ENCODE results near the gene AFF3.

AFF3 gene

GRCh38 chr2:99850084-99850710 is 292.2 kb downstream of the AFF3 start:
- H3K36me3 ChIP-seq, result no peaks in the 10 kb centered on the region
- no peaks in the 10 kb centered on the region for H3K9me3 ChIP-seq
- no peak overlapping the region for H3K4me3 ChIP-seq (ENCODE audit: low read depth in 1 of 2, low read length in 1 of 2)
- TF ChIP-seq CTCF (IDR thresholded peaks at IDR 0.05), result no peak
- no peaks in the 10 kb centered on the region for H3K4me1 ChIP-seq (ENCODE audit: control insufficient read depth in 1 of 2, insufficient read depth in 1 of 2, low read depth in 1 of 2, low read length in 1 of 2)
- H3K27ac ChIP-seq, result no peak overlapping the region
- H3K27me3 ChIP-seq, result no peaks in the 10 kb centered on the region

GRCh38 chr2:99846462-99847107 is 295.8 kb downstream of the AFF3 start:
- no peak for TF ChIP-seq CTCF (IDR thresholded peaks at IDR 0.05)
- H3K4me3 ChIP-seq (ENCODE audit: low read depth in 1 of 2, low read length in 1 of 2), result no peak overlapping the region
- H3K27me3 ChIP-seq, result no peaks in the 10 kb centered on the region
- H3K36me3 ChIP-seq, result no peaks in the 10 kb centered on the region
- H3K9me3 ChIP-seq, result no peaks in the 10 kb centered on the region
- no peak overlapping the region for H3K27ac ChIP-seq
- no peaks in the 10 kb centered on the region for H3K4me1 ChIP-seq (ENCODE audit: control insufficient read depth in 1 of 2, insufficient read depth in 1 of 2, low read depth in 1 of 2, low read length in 1 of 2)

- H3K27ac ChIP-seq, result no peak overlapping the region
- TF ChIP-seq CTCF (IDR thresholded peaks at IDR 0.05), result no peak
- H3K4me3 ChIP-seq (ENCODE audit: low read depth in 1 of 2, low read length in 1 of 2), result no peak overlapping the region
- H3K4me1 ChIP-seq (ENCODE audit: control insufficient read depth in 1 of 2, insufficient read depth in 1 of 2, low read depth in 1 of 2, low read length in 1 of 2), result no peaks in the 10 kb centered on the region
- H3K36me3 ChIP-seq, result no peaks in the 10 kb centered on the region
- H3K27me3 ChIP-seq, result no peaks in the 10 kb centered on the region
- H3K9me3 ChIP-seq, result no peaks in the 10 kb centered on the region
Measured at GRCh38 chr2:99845296-99845695, 297.1 kb downstream of the AFF3 start.

- no peak overlapping the region for H3K27ac ChIP-seq
- no peaks in the 10 kb centered on the region for H3K36me3 ChIP-seq
- no peaks in the 10 kb centered on the region for H3K27me3 ChIP-seq
- TF ChIP-seq CTCF (IDR thresholded peaks at IDR 0.05), result no peak
- H3K9me3 ChIP-seq, result no peaks in the 10 kb centered on the region
- H3K4me3 ChIP-seq (ENCODE audit: low read depth in 1 of 2, low read length in 1 of 2), result no peak overlapping the region
- H3K4me1 ChIP-seq (ENCODE audit: control insufficient read depth in 1 of 2, insufficient read depth in 1 of 2, low read depth in 1 of 2, low read length in 1 of 2), result no peaks in the 10 kb centered on the region
Measured at GRCh38 chr2:99842451-99842850, 299.9 kb downstream of the AFF3 start.

GRCh38 chr2:99841749-99842148 is 300.6 kb downstream of the AFF3 start:
- H3K36me3 ChIP-seq, result no peaks in the 10 kb centered on the region
- no peaks in the 10 kb centered on the region for H3K4me1 ChIP-seq (ENCODE audit: control insufficient read depth in 1 of 2, insufficient read depth in 1 of 2, low read depth in 1 of 2, low read length in 1 of 2)
- no peak for TF ChIP-seq CTCF (IDR thresholded peaks at IDR 0.05)
- no peak overlapping the region for H3K27ac ChIP-seq
- H3K27me3 ChIP-seq, result no peaks in the 10 kb centered on the region
- no peak overlapping the region for H3K4me3 ChIP-seq (ENCODE audit: low read depth in 1 of 2, low read length in 1 of 2)
- H3K9me3 ChIP-seq, result no peaks in the 10 kb centered on the region
